ENCODE results near the gene ATP11C. TPM values are rescaled to one million over a fixed set of nuclear protein-coding genes. Genes with fewer than 3 reads are reported as not detected.
"Not testable (repeated sequence)": the region's sequence is repeated elsewhere in the genome, so short reads cannot be mapped to it uniquely, and the experiment has no call there.

The ATP11C gene
- total RNA-seq, 2 experiments from 2014 or later = 13.1 to 13.3 TPM

DNA sequence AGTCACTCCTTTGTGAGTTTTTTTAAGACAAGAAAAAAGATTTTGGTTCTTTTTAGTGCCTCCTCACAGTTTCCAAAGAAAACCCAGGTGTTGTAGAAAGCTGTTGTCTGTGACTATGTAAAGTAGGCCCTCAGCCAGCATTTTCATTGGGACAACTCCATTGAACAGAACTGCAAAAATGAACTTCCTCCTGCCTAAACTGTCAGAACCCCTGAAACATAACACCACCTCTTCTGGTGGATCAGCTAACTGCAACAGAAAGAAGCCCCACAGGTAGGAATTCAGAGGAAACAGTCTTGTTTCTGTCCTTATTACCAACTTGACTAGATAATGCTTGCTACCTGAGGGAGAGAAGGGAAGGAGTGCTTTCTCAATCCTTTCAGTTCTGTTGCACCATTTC, 3.4 kb upstream of the ATP11C start:
- CTCF ChIA-PET = no interaction called here

DNA sequence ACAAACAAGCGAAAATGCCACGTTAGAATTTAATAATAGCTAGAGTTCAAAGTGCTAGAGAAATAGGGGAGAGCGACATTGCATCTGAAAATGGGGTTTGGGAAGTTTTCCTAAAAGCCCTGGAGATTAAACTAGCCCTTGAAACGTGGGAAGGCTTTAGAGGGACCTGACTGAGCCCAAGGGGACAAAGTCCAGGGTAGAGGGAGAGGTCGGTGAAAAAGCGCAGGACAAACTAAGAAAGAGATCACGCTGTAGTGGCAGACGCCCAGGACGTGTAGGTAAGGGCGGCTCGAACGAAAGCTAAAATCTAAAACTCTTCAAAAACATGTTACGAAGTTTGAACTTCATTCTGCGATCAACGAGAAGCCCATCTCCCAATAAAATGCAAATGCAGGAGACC, 1.1 kb upstream of the ATP11C start:
- H3K27ac Mint-ChIP-seq = no peak overlapping the region
- DNase-seq (no peak), ATAC-seq (no peak)
- H3K4me1 Mint-ChIP-seq = peaks cover 17% of the 10 kb centered on the region
- no peaks in the 10 kb centered on the region for H3K9me3 Mint-ChIP-seq (ENCODE audit: low read depth)
- CTCF ChIA-PET = no interaction called here
- peaks cover 3% of the 10 kb centered on the region for H3K36me3 Mint-ChIP-seq
- H3K27me3 Mint-ChIP-seq = no peaks in the 10 kb centered on the region
- H3K4me3 Mint-ChIP-seq = peak overlapping the region; percentile 80

More for the DNA sequence above, 3.4 kb upstream of the ATP11C start:
- ATAC-seq = no peak
- Mint-ChIP-seq H3K4me1 (peaks cover 4% of the 10 kb centered on the region), H3K4me3 (no peak overlapping the region), H3K27me3 (no peaks in the 10 kb centered on the region), H3K27ac (no peak overlapping the region), H3K36me3 (no peaks in the 10 kb centered on the region), H3K9me3 (ENCODE audit: low read depth) (no peaks in the 10 kb centered on the region)
- DNase-seq = no peak

DNA sequence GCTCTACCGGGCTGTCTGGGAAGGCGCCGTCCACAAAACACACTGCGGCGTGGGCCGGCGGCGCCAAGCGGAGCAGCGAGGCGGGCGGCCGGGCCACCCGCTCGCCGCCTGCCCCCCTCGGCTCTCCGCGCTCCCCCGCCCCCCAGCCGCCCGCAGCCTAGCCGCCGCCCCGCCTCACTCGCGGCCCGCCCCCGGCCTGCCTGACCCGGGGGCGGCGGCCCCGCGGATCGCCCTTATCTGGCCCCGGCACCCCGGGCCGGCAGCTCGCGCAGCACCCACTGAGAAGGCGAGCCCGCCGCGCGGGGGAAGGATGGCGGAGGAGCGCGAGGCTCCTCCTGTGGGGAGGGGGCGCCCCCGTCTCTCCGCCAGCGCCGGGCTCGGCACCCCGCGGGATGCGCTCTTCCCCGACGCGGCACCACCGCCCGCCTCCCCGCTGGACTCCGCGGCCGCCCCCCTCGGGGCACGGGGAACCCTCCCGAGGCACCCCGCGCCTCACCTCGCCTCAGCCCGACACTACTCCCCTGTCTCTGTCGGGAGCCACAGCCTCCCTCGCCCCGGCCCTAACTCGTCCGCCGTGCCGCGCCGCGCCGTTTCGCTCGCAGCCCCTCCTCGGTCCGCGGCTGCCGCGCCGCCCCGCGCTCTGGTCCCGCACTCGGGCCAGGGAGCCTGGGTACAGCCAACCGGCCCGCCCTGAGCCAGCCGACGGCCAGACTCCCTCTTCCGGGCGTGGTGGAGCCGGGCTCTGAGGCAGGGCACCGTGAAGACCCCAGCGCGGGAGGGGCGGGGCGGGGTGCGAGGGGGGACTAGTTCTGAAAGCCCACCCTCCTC, 566 bp downstream of the ATP11C start:
- Mint-ChIP-seq H3K9me3 (ENCODE audit: low read depth) (no peaks in the 10 kb centered on the region), H3K4me3 (peak overlapping the region; percentile 80), H3K4me1 (peaks cover 17% of the 10 kb centered on the region), H3K27ac (peak overlapping the region; percentile 97), H3K27me3 (no peaks in the 10 kb centered on the region), H3K36me3 (peaks cover 3% of the 10 kb centered on the region)
- CTCF ChIA-PET = no interaction called here
- ATAC-seq = peak; percentile 48
- DNase-seq = peak; percentile 45

DNA sequence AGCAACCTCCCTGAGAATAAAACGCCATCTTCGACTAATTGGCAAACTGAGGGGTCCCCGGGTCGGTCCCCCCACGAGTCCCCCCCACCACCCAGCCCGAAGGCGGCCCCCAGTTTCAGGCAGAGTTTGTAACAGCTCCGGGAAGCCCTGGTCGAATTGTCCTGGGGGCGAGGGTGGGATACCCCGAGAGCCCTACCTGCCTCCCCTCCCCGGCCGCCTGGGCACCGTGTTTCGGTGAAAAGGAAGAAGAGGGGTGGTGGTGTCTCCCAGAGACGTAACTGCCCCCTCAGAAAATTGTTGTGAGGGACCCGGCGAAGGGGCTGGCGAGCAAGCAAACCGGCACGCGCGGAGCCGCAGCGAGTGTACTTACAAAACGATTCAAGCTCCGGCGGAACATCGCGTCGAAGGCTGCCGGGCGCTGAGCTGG, 1.2 kb downstream of the ATP11C start:
- Mint-ChIP-seq H3K4me3 (peak overlapping the region; percentile 72), H3K27me3 (no peaks in the 10 kb centered on the region), H3K36me3 (peaks cover 3% of the 10 kb centered on the region), H3K9me3 (ENCODE audit: low read depth) (no peaks in the 10 kb centered on the region), H3K4me1 (peaks cover 17% of the 10 kb centered on the region), H3K27ac (peak overlapping the region; percentile 68)
- CTCF ChIA-PET = interaction anchor here (1.4 kb wide), 1 partner anchor 8 kb away, joined by 3 read pairs; no protein-coding TSS in a partner anchor
- ATAC-seq = no peak
- DNase-seq = no peak

DNA sequence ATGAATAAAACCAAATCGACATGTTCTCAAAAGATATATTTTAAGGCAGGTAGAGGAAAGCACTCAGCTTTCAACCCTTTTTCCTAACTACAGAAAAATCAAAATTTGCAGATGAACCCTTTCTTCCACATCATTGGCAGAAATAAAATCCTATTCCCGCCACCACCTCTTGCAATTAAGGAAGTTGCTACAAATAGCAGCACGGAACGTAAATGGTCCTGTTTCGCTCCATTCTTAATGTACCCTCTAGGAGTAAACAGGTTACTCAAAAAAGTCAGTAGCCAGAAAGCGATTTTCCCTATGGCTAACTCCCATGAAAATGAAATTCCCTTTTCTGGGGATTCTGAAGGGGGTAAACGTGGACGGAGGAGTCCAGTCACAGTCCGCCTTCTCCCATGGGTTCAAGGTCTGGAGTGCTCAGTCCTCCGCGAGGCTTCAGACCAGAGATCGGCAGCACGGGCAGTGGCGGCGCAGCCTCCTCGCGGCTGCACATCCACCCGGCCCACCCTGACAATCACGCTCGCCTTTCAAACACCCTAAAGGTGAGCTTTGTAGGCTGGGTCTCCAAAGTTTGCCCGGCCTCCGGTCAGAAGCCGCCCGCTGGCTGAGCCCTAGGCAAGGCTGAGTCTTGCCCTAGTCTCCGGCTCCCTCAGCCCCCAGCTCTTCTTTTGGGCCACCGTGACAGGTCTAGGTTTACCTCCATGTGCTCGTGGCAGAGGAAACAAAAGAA, 1.8 kb downstream of the ATP11C start:
- ATAC-seq (no peak), DNase-seq (peak; percentile 42)
- H3K27me3 Mint-ChIP-seq = no peaks in the 10 kb centered on the region
- peak overlapping the region; percentile 72 for H3K4me3 Mint-ChIP-seq
- H3K27ac Mint-ChIP-seq = peak overlapping the region; percentile 68
- H3K4me1 Mint-ChIP-seq = peaks cover 18% of the 10 kb centered on the region
- H3K36me3 Mint-ChIP-seq = peaks cover 3% of the 10 kb centered on the region
- H3K9me3 Mint-ChIP-seq (ENCODE audit: low read depth) = no peaks in the 10 kb centered on the region
- CTCF ChIA-PET = interaction anchor here (1.4 kb wide), 1 partner anchor 8 kb away, joined by 3 read pairs; no protein-coding TSS in a partner anchor

DNA sequence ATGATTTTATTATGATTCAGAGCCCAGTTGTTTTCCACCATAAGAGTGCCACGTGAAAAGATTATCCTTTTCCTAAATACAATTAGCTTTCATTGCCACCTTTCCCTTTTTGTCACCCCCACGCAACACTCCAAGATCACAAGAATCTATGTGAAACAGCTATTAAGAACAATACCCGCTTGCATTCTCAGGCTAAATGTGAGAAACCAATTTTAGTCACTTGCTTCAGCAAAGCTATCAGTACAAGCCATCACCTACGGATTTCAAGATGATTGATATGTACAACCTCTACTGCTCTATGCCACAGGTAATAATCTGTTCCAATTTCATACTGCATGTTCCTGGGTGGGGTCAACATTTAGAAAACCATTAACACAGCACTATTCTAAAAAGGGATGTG, 2.5 kb downstream of the ATP11C start:
- Mint-ChIP-seq H3K36me3 (peaks cover 7% of the 10 kb centered on the region), H3K27ac (peak overlapping the region; percentile 38), H3K27me3 (no peaks in the 10 kb centered on the region), H3K4me1 (peaks cover 18% of the 10 kb centered on the region), H3K4me3 (peak overlapping the region; percentile 72), H3K9me3 (ENCODE audit: low read depth) (no peaks in the 10 kb centered on the region)
- no peak for DNase-seq
- CTCF ChIA-PET = interaction anchor here (1.4 kb wide), 1 partner anchor 7 kb away, joined by 3 read pairs; no protein-coding TSS in a partner anchor
- ATAC-seq = no peak

DNA sequence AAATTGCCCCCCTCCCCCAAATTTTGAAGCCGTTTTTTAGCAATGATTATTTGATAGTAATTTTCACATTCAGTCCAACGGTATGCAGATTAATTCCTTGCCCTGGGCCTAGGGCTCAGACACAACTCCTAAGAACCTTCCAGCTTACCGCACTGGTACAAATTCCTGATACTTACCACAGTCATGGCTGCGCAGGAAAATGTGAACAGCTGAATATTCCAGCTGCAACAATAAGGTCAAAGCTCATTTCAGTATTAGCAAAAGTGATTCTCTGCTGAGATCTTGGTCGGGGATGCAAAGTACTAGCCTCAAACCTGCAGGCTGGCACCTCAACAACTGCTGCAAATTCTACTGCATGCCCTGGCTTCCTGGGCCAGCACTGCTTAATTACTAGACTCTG, 3.0 kb downstream of the ATP11C start:
- no peaks in the 10 kb centered on the region for H3K27me3 Mint-ChIP-seq
- H3K36me3 Mint-ChIP-seq = peaks cover 7% of the 10 kb centered on the region
- CTCF ChIA-PET = no interaction called here
- no peak for DNase-seq
- peaks cover 18% of the 10 kb centered on the region for H3K4me1 Mint-ChIP-seq
- no peaks in the 10 kb centered on the region for H3K9me3 Mint-ChIP-seq (ENCODE audit: low read depth)
- ATAC-seq = no peak
- no peak overlapping the region for H3K4me3 Mint-ChIP-seq
- no peak overlapping the region for H3K27ac Mint-ChIP-seq

DNA sequence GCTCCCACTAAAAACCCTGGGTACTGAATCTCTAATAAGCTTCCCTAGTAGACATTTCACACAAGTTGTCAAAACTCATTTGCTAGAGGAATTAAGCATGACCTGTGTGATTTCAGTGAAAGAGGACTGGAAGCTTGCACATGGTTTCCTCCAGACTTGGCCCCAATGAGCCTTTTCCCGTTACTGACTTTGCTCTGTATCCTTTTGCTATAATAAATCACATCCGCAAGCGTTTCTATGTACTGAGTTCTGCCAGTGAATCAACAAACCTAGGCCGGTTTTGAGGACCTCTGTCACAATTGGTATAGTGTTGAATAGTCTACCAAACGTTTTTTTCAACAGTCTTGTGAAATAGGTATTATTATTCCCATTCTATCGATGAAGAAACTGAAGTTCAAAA, 8.2 kb downstream of the ATP11C start:
- Mint-ChIP-seq H3K9me3 (ENCODE audit: low read depth) (no peaks in the 10 kb centered on the region), H3K36me3 (peaks cover 15% of the 10 kb centered on the region), H3K4me3 (no peak overlapping the region), H3K4me1 (peaks cover 8% of the 10 kb centered on the region), H3K27ac (no peak overlapping the region), H3K27me3 (no peaks in the 10 kb centered on the region)
- no peak for ATAC-seq
- no peak for DNase-seq
- CTCF ChIA-PET = no interaction called here

DNA sequence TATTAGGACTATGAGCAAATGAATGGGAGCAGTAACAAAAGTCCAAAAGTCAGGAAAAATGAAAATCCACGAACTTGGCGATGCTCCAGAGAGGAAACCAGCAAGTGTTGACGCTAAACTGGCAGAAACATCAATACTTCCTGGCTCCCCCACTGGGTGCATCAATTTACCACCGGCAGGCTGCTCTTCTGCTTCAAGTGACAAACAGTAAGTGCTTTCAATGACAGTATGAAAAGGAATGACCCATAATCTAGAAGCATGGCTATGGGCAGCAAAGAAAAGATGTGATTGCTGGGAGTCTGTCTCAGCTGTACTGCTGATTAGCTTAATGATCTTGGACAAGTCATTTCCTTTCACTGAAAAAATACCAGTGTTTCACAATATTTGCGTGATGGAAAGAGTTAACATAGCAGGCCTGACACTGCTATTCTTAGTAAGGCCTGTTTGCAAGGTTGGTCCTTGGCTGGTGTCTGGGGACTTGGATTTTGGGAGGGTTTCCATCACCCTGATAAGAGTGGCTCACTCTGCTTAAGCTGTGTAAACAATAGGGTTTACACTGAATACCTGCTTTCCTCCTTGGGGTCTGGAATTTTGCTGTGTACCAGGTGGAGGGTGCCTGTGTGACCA, 8.7 kb downstream of the ATP11C start:
- DNase-seq = no peak
- H3K9me3 Mint-ChIP-seq (ENCODE audit: low read depth) = no peaks in the 10 kb centered on the region
- CTCF ChIA-PET = no interaction called here
- no peak for ATAC-seq
- peaks cover 15% of the 10 kb centered on the region for H3K36me3 Mint-ChIP-seq
- no peaks in the 10 kb centered on the region for H3K27me3 Mint-ChIP-seq
- no peak overlapping the region for H3K4me3 Mint-ChIP-seq
- peaks cover 4% of the 10 kb centered on the region for H3K4me1 Mint-ChIP-seq
- H3K27ac Mint-ChIP-seq = no peak overlapping the region

DNA sequence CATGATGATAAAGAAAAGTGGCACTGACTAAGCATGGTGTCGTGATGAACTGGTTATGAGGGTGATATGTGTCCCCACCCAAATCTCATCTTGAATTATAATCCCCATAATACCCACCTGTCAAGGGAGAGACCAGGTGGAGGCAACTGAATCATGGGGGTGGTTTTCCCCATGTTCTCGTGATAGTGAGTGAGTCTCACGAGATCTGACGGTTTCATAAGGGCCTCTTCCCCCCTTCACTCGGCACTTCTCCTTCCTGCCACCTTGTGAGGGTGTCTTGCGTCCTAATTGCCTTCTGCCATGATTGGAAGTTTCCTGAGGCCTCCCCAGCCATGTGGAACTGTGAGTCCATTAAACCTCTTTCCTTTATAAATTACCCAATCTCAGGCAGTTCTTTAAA, 11.7 kb downstream of the ATP11C start:
- CTCF ChIA-PET; H3K9me3 Mint-ChIP-seq (ENCODE audit: low read depth); H3K4me3 Mint-ChIP-seq; DNase-seq; H3K27ac Mint-ChIP-seq; ATAC-seq; H3K4me1 Mint-ChIP-seq; H3K27me3 Mint-ChIP-seq: not testable (repeated sequence)
- H3K36me3 Mint-ChIP-seq = peaks cover 15% of the 10 kb centered on the region

DNA sequence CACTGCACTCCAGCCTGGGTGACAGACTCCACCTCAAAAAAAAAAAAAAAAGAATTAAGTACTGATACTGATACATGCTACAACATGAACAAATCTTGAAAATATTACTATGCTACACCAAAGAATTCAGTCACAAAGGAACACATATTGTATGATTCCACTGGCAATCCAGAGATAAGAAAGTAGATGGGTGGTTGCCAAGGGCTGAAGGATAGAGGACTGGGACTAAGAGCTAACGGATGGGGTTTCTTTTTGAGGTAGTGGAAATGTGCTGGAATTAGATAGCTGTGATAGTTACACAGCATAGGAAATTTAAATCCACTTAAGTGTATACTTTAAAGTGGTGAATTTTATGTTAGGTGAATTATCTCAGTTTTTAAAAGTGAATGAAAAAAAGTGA, 12.5 kb downstream of the ATP11C start:
- Mint-ChIP-seq H3K9me3 (ENCODE audit: low read depth) (no peaks in the 10 kb centered on the region), H3K4me1 (peaks cover 3% of the 10 kb centered on the region), H3K27ac (no peak overlapping the region), H3K4me3 (no peak overlapping the region), H3K27me3 (no peaks in the 10 kb centered on the region), H3K36me3 (peaks cover 11% of the 10 kb centered on the region)
- DNase-seq (no peak), ATAC-seq (no peak)
- CTCF ChIA-PET = no interaction called here

DNA sequence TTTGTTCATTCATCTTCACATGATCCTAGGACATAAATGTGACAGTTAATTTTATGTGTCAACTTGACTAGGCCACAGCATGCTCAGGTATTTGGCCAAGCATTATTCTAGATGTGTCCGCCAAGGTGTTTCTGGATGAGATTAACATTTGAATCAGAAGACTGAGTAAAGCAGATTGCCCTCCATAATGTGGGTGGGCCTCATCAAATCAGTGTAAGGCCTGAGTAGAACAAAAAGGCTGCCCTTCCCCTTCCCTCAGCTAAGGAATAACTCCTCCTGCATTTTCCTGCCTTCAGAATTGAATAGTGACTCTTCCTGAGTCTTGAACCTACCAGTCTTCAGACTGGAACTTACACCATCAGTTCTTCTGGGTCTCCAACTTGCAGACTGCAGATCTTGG, 18.4 kb downstream of the ATP11C start:
- Mint-ChIP-seq H3K4me3 (no peak overlapping the region), H3K27ac (no peak overlapping the region), H3K27me3 (no peaks in the 10 kb centered on the region), H3K36me3 (peaks cover 2% of the 10 kb centered on the region), H3K9me3 (ENCODE audit: low read depth) (no peaks in the 10 kb centered on the region), H3K4me1 (peaks cover 14% of the 10 kb centered on the region)
- DNase-seq (no peak), ATAC-seq (no peak)
- CTCF ChIA-PET = no interaction called here

DNA sequence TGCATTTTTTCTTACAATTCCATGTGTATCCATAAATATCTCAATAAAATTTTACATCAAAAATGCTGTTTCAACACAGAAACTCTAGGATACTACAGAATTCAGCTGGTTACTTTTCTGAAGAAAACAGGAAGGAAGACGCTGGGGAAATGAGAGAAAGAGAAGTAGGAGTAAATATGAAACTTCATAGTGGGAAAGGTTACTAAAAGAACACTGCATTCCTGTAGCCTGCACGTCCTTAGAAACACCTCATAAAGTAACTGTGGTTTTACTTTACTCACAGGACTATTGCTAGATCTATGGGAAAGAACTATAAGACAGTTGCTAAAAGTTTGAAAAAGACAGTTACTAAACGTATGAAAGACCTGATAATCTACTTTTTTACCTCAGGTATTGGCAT, 23.1 kb downstream of the ATP11C start:
- Mint-ChIP-seq H3K27ac (no peak overlapping the region), H3K36me3 (peaks cover 2% of the 10 kb centered on the region), H3K9me3 (ENCODE audit: low read depth) (no peaks in the 10 kb centered on the region), H3K4me1 (peaks cover 22% of the 10 kb centered on the region), H3K4me3 (peak overlapping the region; percentile 15), H3K27me3 (no peaks in the 10 kb centered on the region)
- CTCF ChIA-PET = no interaction called here
- DNase-seq (no peak), ATAC-seq (no peak)
